ENCODE measurements around the gene SERPINB6. TPM values are rescaled to one million over a fixed set of nuclear protein-coding genes. Genes with fewer than 3 reads are reported as not detected.
A peak's percentile ranks its signal among the peaks of the same experiment; 100 is the strongest.

SERPINB6 gene
- total and polyA plus RNA-seq, 8 donors: 99.3 to 134 (median 122) TPM

GRCh38 chr6:2970753-2971419, 481 bp downstream of the SERPINB6 start:
- peaks cover 6 to 55% of the 10 kb centered on the region in 2 donors for H3K4me1 ChIP-seq
- H3K27me3 ChIP-seq: no peaks in the 10 kb centered on the region
- peak overlapping the region; percentile 97 to 98 for H3K27ac ChIP-seq
- H3K36me3 ChIP-seq: no peaks in the 10 kb centered on the region
- intact Hi-C loops (cut with DNase I): no loop called here
- ATAC-seq (peak; percentile 86), DNase-seq (peak; percentile 49 to 97 (median 76))
- no peak for TF ChIP-seq CTCF (IDR thresholded peaks at IDR 0.05)
- peak overlapping the region; percentile 53 to 68 for H3K4me3 ChIP-seq
- no peaks in the 10 kb centered on the region for H3K9me3 ChIP-seq

DNA sequence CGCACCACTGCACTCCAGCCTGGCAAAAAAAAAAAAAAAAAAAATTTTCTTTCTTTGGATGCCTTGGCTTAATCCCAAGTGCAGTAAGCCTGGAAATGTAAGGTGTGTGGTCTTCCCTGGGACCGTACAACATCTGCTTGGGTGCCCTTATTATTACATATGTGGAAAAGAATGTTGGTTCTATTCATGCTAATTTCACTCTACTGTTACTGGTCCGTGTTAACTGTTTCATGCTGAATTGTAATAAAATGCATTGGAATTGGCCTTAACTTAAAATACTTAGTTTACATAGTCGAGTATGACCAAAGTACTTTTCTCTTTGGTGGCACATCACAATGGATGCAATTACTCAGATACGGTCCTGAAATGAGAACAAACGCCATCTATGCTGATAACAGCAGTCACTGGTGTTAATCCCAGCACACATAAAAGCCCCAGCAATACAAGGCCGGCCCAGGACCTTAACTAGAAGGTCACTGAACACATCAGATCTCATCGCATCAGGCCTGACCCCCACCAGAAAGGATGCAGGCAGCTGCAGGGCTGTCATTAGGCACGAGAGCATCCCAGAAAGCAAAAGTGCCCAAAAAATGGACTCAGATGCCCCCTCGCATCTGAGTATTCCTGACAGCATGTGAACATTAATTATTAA, 1.2 kb downstream of the SERPINB6 start:
- H3K4me1 ChIP-seq: peaks cover 6 to 55% of the 10 kb centered on the region in 2 donors
- peak in 1 of 4 donors; percentile 32 for DNase-seq
- intact Hi-C loops (cut with DNase I): no loop called here

DNA sequence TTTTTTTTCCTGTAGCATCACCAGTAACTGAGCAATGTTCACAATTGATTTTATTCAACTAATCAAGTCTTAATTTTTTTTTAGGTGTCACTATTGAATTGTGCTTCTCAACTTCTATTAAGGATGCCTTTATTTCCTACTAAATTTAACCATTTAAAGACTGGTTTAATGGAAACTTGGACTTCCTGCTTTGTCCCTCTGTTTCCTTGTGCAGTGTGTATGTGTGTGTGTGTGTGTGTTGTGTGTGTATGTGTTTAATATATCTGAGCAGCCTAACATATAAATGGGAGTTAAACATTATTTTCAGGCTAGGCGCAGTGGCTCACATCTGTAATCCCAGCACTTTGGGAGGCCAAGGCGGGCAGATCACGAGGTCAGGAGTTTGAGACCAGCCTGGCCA, 1.8 kb downstream of the SERPINB6 start:
- peak overlapping the region; percentile 97 to 98 for H3K27ac ChIP-seq
- H3K9me3 ChIP-seq: no peaks in the 10 kb centered on the region
- H3K36me3 ChIP-seq: peaks cover 0 to 4% of the 10 kb centered on the region in 2 donors
- H3K4me3 ChIP-seq: peak overlapping the region in 1 of 2 donors; percentile 68
- no peak for TF ChIP-seq CTCF (IDR thresholded peaks at IDR 0.05)
- peaks cover 6 to 55% of the 10 kb centered on the region in 2 donors for H3K4me1 ChIP-seq
- ATAC-seq: no peak
- no peak for DNase-seq
- intact Hi-C loops (cut with DNase I): no loop called here
- H3K27me3 ChIP-seq: no peaks in the 10 kb centered on the region

More for the DNA sequence above, 1.2 kb downstream of the SERPINB6 start:
- H3K27me3 ChIP-seq: no peaks in the 10 kb centered on the region
- H3K27ac ChIP-seq: peak overlapping the region; percentile 97 to 98
- H3K9me3 ChIP-seq: no peaks in the 10 kb centered on the region
- H3K4me3 ChIP-seq: peak overlapping the region; percentile 53 to 68
- ATAC-seq: no peak
- peaks cover 0 to under 1% of the 10 kb centered on the region in 2 donors for H3K36me3 ChIP-seq
- no peak for TF ChIP-seq CTCF (IDR thresholded peaks at IDR 0.05)

DNA sequence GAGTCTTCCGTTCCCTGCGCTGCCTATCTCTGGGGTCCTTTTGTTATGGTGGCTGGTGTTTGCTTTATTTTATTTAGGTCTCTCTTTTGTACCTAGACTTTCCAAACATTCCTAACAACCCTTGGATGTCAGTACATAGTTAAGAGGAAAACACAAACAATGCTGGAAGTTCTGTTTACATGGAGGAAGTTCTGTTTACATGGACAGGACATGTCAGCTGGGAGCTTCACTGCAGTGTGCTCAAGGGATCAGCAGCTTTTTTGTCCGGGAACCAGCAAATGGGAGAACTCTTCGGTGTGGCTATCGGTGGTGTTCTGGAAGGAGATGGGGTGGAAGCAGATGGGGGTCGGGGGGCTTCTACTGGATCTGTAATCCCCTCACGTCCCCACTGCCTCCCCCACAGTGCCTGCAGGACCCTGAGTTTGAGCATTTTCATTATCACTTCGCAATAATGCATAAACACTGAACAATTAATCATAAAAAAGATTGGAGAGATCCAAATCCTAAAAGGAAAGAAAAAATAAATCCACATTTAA, 2.7 kb downstream of the SERPINB6 start:
- no peak overlapping the region for H3K4me3 ChIP-seq
- H3K27ac ChIP-seq: peak overlapping the region in 1 of 2 donors; percentile 11
- intact Hi-C loops (cut with DNase I): no loop called here
- H3K4me1 ChIP-seq: peaks cover 6 to 52% of the 10 kb centered on the region in 2 donors
- no peak for DNase-seq
- ATAC-seq: no peak
- no peaks in the 10 kb centered on the region for H3K27me3 ChIP-seq
- no peaks in the 10 kb centered on the region for H3K9me3 ChIP-seq
- peaks cover 0 to 4% of the 10 kb centered on the region in 2 donors for H3K36me3 ChIP-seq
- TF ChIP-seq CTCF (IDR thresholded peaks at IDR 0.05): no peak

- TF ChIP-seq CTCF (IDR thresholded peaks at IDR 0.05): no peak
- H3K27me3 ChIP-seq: no peaks in the 10 kb centered on the region
These were observed 3.4 kb downstream of the SERPINB6 start for GRCh38 chr6:2967936-2968335.

More at GRCh38 chr6:2967936-2968335, 3.4 kb downstream of the SERPINB6 start:
- Histone ChIP-seq H3K36me3 (peaks cover 0 to 4% of the 10 kb centered on the region in 2 donors), H3K27ac (peak overlapping the region in 1 of 2 donors; percentile 11), H3K9me3 (no peaks in the 10 kb centered on the region), H3K4me1 (peaks cover 6 to 56% of the 10 kb centered on the region in 2 donors), H3K4me3 (no peak overlapping the region)
- no peak for DNase-seq
- intact Hi-C loops (cut with DNase I): no loop called here
- no peak for ATAC-seq

All from left lung (tissue), 10 donors.